ENCODE results near the gene MERTK. TPM values are rescaled to one million over a fixed set of nuclear protein-coding genes. Genes with fewer than 3 reads are reported as not detected.
A peak's percentile ranks its signal among the peaks of the same experiment; 100 is the strongest.
"Not testable (repeated sequence)": the region's sequence is repeated elsewhere in the genome, so short reads cannot be mapped to it uniquely, and the experiment has no call there.

The MERTK gene
- total RNA-seq, 1 donor from 2014 or later = 27.1 TPM

DNA sequence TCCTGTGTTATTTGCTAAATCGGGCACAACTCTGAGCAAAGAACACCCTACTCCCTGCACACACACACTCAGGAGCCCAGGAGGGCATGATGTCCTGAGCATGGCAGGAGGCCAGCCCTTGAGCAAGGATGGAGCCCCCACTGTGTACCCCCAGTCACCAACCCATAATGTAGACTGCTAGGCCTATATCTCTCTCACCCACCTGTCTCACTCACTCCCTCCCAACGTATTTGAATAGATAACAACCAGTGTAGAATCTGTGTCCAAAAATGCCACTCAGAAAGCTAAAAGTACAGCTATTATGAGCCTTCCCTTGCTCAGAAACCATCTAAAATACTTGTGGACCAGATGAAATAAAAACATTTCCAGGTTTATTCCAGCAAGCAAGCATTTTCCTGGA lies 29.3 kb downstream of the MERTK start:
- TF ChIP-seq, protein P1, sequence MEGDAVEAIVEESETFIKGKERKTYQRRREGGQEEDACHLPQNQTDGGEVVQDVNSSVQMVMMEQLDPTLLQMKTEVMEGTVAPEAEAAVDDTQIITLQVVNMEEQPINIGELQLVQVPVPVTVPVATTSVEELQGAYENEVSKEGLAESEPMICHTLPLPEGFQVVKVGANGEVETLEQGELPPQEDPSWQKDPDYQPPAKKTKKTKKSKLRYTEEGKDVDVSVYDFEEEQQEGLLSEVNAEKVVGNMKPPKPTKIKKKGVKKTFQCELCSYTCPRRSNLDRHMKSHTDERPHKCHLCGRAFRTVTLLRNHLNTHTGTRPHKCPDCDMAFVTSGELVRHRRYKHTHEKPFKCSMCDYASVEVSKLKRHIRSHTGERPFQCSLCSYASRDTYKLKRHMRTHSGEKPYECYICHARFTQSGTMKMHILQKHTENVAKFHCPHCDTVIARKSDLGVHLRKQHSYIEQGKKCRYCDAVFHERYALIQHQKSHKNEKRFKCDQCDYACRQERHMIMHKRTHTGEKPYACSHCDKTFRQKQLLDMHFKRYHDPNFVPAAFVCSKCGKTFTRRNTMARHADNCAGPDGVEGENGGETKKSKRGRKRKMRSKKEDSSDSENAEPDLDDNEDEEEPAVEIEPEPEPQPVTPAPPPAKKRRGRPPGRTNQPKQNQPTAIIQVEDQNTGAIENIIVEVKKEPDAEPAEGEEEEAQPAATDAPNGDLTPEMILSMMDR (IDR thresholded peaks at IDR 0.05; ENCODE audit: unreplicated experiment) = no peak
- Mint-ChIP-seq H3K9me3 (peaks cover 5% of the 10 kb centered on the region), H3K4me3 (no peak overlapping the region), H3K27ac (peak overlapping the region; percentile 0), H3K27me3 (ENCODE audit: low read depth) (no peaks in the 10 kb centered on the region), H3K4me1 (peaks cover 38% of the 10 kb centered on the region), H3K36me3 (peaks cover 21% of the 10 kb centered on the region)
- no peak for DNase-seq (ENCODE audit: low spot score in 2 of 2, unreplicated experiment in 2 of 2)

DNA sequence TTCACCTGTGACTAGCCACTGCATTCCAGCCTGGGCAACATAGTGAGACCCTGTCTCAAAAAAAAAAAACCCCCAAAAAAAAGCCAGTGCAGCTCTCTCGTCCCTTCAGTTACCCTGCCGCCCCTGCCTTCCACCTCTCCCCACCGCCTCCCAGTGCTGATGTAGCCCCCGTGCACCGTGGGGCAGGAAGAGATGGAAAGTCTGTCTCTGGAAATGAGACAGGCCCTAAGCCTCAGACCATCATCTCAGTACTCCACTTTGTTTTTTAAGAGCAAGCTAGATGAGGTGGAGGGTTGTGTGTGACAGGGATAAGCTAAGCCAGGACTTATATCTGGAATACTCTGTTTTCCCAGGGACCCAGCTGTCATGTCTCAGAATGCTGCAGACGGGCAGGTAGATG lies 32.0 kb downstream of the MERTK start:
- H3K36me3 Mint-ChIP-seq = peaks cover 43% of the 10 kb centered on the region
- H3K9me3 Mint-ChIP-seq = peaks cover 11% of the 10 kb centered on the region
- H3K27me3 Mint-ChIP-seq (ENCODE audit: low read depth) = no peaks in the 10 kb centered on the region
- DNase-seq (ENCODE audit: low spot score in 2 of 2, unreplicated experiment in 2 of 2) = no peak
- peaks cover 20% of the 10 kb centered on the region for H3K4me1 Mint-ChIP-seq
- H3K27ac Mint-ChIP-seq = peak overlapping the region; percentile 63
- TF ChIP-seq, protein P1 (IDR thresholded peaks at IDR 0.05; ENCODE audit: unreplicated experiment) = no peak
- H3K4me3 Mint-ChIP-seq = no peak overlapping the region

DNA sequence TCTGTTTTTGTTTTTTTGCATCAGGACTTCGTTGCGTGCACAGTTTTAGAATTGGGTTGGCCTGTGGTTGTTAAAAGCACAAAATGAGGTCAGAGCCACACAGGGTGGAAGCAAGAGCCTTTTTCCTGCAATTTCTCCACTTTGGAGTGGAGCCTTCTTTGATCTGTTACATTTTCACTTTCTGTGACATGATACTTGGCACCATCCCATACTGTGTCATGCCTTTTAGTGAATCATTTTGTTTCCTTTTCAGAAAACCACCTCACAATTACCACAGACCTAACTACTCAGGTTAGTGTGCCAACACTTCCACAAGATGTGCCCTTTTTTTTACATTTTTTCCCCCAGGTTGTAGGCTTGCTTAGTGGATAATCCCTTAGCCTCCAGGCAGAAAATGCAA lies 32.5 kb downstream of the MERTK start:
- Mint-ChIP-seq H3K4me1 (peaks cover 20% of the 10 kb centered on the region), H3K9me3 (peaks cover 11% of the 10 kb centered on the region), H3K27me3 (ENCODE audit: low read depth) (no peaks in the 10 kb centered on the region), H3K4me3 (no peak overlapping the region), H3K27ac (peak overlapping the region; percentile 64), H3K36me3 (peaks cover 43% of the 10 kb centered on the region)
- no peak for DNase-seq (ENCODE audit: low spot score in 2 of 2, unreplicated experiment in 2 of 2)
- TF ChIP-seq, protein P1 (IDR thresholded peaks at IDR 0.05; ENCODE audit: unreplicated experiment) = no peak

DNA sequence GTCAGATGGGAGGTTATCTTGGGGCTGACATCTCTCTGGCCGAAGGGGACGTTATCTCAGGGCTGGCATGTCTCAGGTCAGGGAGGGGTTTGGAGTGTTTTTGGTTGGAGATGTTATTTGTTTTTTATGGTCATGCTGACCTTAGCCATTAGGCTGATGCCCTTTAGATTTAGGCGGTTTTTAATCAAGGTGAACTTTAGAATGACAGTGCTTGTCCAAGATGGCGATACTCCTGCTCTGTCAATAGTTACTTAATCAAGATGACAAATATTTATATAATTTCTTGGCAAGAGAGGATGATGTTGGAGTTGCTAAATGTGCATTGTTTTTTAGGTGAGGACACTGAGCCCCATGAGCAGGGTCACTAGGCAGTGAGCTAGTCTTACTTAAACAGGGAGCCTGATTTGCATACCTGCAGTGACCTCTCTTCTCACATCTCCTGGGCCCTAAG lies 34.5 kb downstream of the MERTK start:
- Mint-ChIP-seq H3K4me1 (peaks cover 16% of the 10 kb centered on the region), H3K4me3 (no peak overlapping the region), H3K9me3 (peaks cover 11% of the 10 kb centered on the region), H3K27me3 (ENCODE audit: low read depth) (no peaks in the 10 kb centered on the region), H3K36me3 (peaks cover 43% of the 10 kb centered on the region), H3K27ac (no peak overlapping the region)
- DNase-seq (ENCODE audit: low spot score in 2 of 2, unreplicated experiment in 2 of 2) = no peak
- TF ChIP-seq, protein P1 (IDR thresholded peaks at IDR 0.05; ENCODE audit: unreplicated experiment) = no peak

DNA sequence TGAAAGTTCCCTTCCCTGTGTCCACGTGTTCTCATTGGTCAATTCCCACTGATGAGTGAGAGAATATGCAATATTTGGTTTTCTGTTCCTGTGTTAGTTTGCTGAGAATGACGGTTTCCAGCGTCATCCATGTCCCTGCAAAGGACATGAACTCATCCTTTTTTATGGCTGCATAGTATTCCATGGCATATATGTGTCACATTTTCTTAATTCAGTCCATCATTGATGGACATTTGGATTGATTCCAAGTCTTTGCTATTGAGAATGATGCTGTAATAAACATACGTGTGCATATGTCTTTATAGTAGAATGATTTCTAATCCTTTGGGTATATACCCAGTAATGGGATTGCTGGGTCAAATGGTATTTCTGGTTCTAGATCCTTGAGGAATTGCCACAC lies 35.5 kb downstream of the MERTK start:
- H3K27ac Mint-ChIP-seq; H3K4me3 Mint-ChIP-seq; DNase-seq (ENCODE audit: low spot score in 2 of 2, unreplicated experiment in 2 of 2); H3K27me3 Mint-ChIP-seq (ENCODE audit: low read depth): not testable (repeated sequence)
- Mint-ChIP-seq H3K36me3 (peaks cover 40% of the 10 kb centered on the region), H3K4me1 (peaks cover 15% of the 10 kb centered on the region), H3K9me3 (peaks cover 11% of the 10 kb centered on the region)

DNA sequence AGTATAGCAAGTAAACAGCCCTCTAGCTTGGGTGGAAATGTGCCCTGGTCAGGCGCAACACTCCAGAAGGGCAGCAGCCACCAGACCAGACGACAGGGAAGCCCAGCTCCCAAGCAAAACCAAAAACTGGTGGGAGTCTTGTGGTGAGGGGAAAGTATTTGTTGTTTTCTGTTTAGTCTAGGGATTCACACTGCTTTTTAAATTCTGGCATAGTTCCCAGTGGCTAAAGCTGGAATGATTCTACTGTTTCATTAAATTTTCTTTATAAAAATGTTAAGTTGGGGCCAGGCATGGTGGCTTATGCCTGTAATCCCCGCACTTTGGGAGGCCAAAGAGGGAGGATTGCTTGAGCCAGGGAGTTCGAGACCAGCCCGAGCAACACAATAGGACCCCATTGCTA lies 38.5 kb downstream of the MERTK start:
- Mint-ChIP-seq H3K9me3 (peaks cover 11% of the 10 kb centered on the region), H3K27ac (peak overlapping the region; percentile 78), H3K4me1 (peaks cover 8% of the 10 kb centered on the region), H3K27me3 (ENCODE audit: low read depth) (no peaks in the 10 kb centered on the region), H3K4me3 (no peak overlapping the region), H3K36me3 (peaks cover 26% of the 10 kb centered on the region)
- TF ChIP-seq, protein P1 (IDR thresholded peaks at IDR 0.05; ENCODE audit: unreplicated experiment) = no peak
- no peak for DNase-seq (ENCODE audit: low spot score in 2 of 2, unreplicated experiment in 2 of 2)
